Measurements from ENCODE around the gene SNTG2.
"Not testable (repeated sequence)": the region's sequence is repeated elsewhere in the genome, so short reads cannot be mapped to it uniquely, and the experiment has no call there.

DNA sequence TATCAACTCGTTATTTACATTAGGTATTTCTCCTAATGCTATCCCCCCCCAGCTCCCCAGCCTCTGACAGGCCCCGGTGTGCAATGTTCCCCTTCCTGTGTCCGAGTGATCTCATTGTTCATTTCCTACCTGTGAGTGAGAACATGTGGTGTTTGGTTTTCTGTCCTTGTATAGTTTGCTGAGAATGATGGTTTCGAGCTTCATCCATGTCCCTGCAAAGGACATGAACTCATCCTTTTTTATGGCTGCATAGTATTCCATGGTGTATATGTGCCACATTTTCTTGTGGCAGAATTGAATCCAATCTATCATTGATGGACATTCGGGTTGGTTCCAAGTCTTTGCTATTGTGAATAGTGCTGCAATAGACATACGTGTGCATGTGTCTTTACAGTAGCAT, 439.5 kb downstream of the SNTG2 start:
- not testable (repeated sequence) for TF ChIP-seq CTCF (IDR thresholded peaks at IDR 0.05; ENCODE audit: low read depth, low read length, poor library complexity, severe bottlenecking); EZH2phosphoT487 (IDR thresholded peaks at IDR 0.05; ENCODE audit: borderline replicate concordance, low read length)

Data from DOHH2 (cell line).